H9 (cell line): ENCODE results near the gene PEAK3. TPM values are rescaled to one million over a fixed set of nuclear protein-coding genes. Genes with fewer than 3 reads are reported as not detected.

Experiments used
- DNase-seq: peaks from one replicate; pipeline ENCODE4 v3.0.0-alpha.2; 2017
- H2AFZ ChIP-seq: one replicate; pipeline ENCODE4 v1.6.1; 2013; ENCODE audit warnings: mild to moderate bottlenecking, low read length, control low read depth, moderate library complexity
- H2AK5ac ChIP-seq: 2 replicates; pipeline ENCODE4 v1.6.1; 2013; ENCODE audit warnings: low read length, control low read depth, mixed read lengths; ENCODE audit not compliant: insufficient read length
- H2BK120ac ChIP-seq: one replicate; pipeline ENCODE4 v1.6.1; 2013; ENCODE audit warnings: low read depth, mild to moderate bottlenecking, low read length, control low read depth, inconsistent platforms; ENCODE audit not compliant: poor library complexity, severe bottlenecking
- H2BK12ac ChIP-seq: 2 replicates; pipeline ENCODE4 v1.6.1; 2013; ENCODE audit warnings: low read length, control low read depth, mixed read lengths, low read depth; ENCODE audit not compliant: insufficient read length
- H2BK15ac ChIP-seq: 2 replicates; pipeline ENCODE4 v1.6.1; 2013; ENCODE audit warnings: low read depth, low read length, control low read depth
- H2BK20ac ChIP-seq: one replicate; pipeline ENCODE4 v1.6.1; 2013; ENCODE audit warnings: low read depth, mild to moderate bottlenecking, low read length, control low read depth, inconsistent platforms; ENCODE audit not compliant: poor library complexity, severe bottlenecking
- H2BK5ac ChIP-seq: 2 replicates; pipeline ENCODE4 v1.6.1; 2013; ENCODE audit warnings: low read length, control low read depth, mixed read lengths; ENCODE audit not compliant: insufficient read length
- H3K14ac ChIP-seq: 2 replicates; pipeline ENCODE4 v1.6.1; 2013; ENCODE audit warnings: low read length, control low read depth; ENCODE audit not compliant: insufficient read depth
- H3K18ac ChIP-seq: 2 replicates; pipeline ENCODE4 v1.6.1; 2013; ENCODE audit warnings: low read depth, mild to moderate bottlenecking, mixed read lengths, low read length, control low read depth; ENCODE audit not compliant: insufficient read length
- H3K23ac ChIP-seq: 2 replicates; pipeline ENCODE4 v1.6.1; 2013; ENCODE audit warnings: low read length, control low read depth, mixed read lengths, low read depth; ENCODE audit not compliant: insufficient read length
- H3K23me2 ChIP-seq: 2 replicates; pipeline ENCODE4 v1.6.1; 2013; ENCODE audit warnings: low read depth, mild to moderate bottlenecking, mixed read lengths, low read length, control low read depth; ENCODE audit not compliant: insufficient read length, poor library complexity, severe bottlenecking
- H3K27ac ChIP-seq: 2 replicates; pipeline ENCODE4 v1.5.1; 2013; ENCODE audit warnings: low read length, control low read depth, mixed read lengths, low read depth; ENCODE audit not compliant: insufficient read length
- H3K27me3 ChIP-seq: 2 replicates; pipeline ENCODE4 v1.6.1; 2013; ENCODE audit warnings: low read length, control low read depth, inconsistent platforms; ENCODE audit not compliant: insufficient read depth
- H3K4ac ChIP-seq: 2 replicates; pipeline ENCODE4 v1.6.1; 2013; ENCODE audit warnings: low read depth, mild to moderate bottlenecking, control low read depth, inconsistent platforms, low read length, moderate library complexity
- H3K4me1 ChIP-seq: 2 replicates; pipeline ENCODE4 v1.6.1; 2013; ENCODE audit warnings: low read length, control low read depth, inconsistent platforms; ENCODE audit not compliant: insufficient read depth
- H3K4me2 ChIP-seq: 2 replicates; pipeline ENCODE4 v1.6.1; 2013; ENCODE audit warnings: low read length, control low read depth, mixed read lengths; ENCODE audit not compliant: insufficient read length, insufficient read depth
- H3K56ac ChIP-seq: 2 replicates; pipeline ENCODE4 v1.6.1; 2013; ENCODE audit warnings: low read depth, mild to moderate bottlenecking, mixed read lengths, low read length, control low read depth; ENCODE audit not compliant: insufficient read length
- H3K79me1 ChIP-seq: 2 replicates; pipeline ENCODE4 v1.6.1; 2013; ENCODE audit warnings: low read depth, mild to moderate bottlenecking, moderate library complexity, low read length, control low read depth, inconsistent platforms; ENCODE audit not compliant: insufficient read depth, poor library complexity, severe bottlenecking
- H3K79me2 ChIP-seq: 2 replicates; pipeline ENCODE4 v1.6.1; 2013; ENCODE audit warnings: low read length, control low read depth, inconsistent platforms; ENCODE audit not compliant: insufficient read depth
- H3K9ac ChIP-seq: 2 replicates; pipeline ENCODE4 v1.6.1; 2013; ENCODE audit warnings: low read length, control low read depth, mixed read lengths; ENCODE audit not compliant: insufficient read length; ENCODE audit errors: extremely low read depth
- H3K9me3 ChIP-seq: one replicate; pipeline ENCODE4 v1.6.1; 2013; ENCODE audit warnings: low read depth, low read length, inconsistent platforms; ENCODE audit not compliant: control insufficient read depth
- H3T11ph ChIP-seq: one replicate; pipeline ENCODE4 v1.6.1; 2013; ENCODE audit warnings: mild to moderate bottlenecking, low read length, control low read depth, inconsistent platforms
- H4K20me1 ChIP-seq: one replicate; pipeline ENCODE4 v1.6.1; 2013; ENCODE audit not compliant: control insufficient read depth, insufficient read length, insufficient read depth
- H4K5ac ChIP-seq: 2 replicates; pipeline ENCODE4 v1.6.1; 2013; ENCODE audit warnings: low read depth, mild to moderate bottlenecking, mixed read lengths, low read length, control low read depth; ENCODE audit not compliant: insufficient read length
- H4K8ac ChIP-seq: replicated peaks from 2 replicates; pipeline ENCODE4 v1.6.1; 2013; ENCODE audit warnings: low read length, control low read depth, mixed read lengths, low read depth; ENCODE audit not compliant: insufficient read length
- H4K91ac ChIP-seq: 2 replicates; pipeline ENCODE4 v1.6.1; 2013; ENCODE audit warnings: low read depth, mild to moderate bottlenecking, moderate library complexity, mixed read lengths, low read length, control low read depth; ENCODE audit not compliant: insufficient read length
- H3K27ac Mint-ChIP-seq, 3 experiments: 2 replicates in 2 of 3; 3 replicates in 1 of 3; pipeline ENCODE4 v1.8.0; 2020 to 2021; ENCODE audit warnings: mixed read lengths in 3 of 3, mild to moderate bottlenecking in 1 of 3, moderate library complexity in 1 of 3
- H3K27me3 Mint-ChIP-seq: 2 replicates; pipeline ENCODE4 v1.8.0; 2021; ENCODE audit warnings: low read depth, mild to moderate bottlenecking, moderate library complexity, mixed read lengths
- H3K36me3 Mint-ChIP-seq, 3 experiments: 2 replicates in 2 of 3; 3 replicates in 1 of 3; pipeline ENCODE4 v1.8.0; 2020 to 2021; ENCODE audit warnings: low read depth in 3 of 3, mixed read lengths in 3 of 3; ENCODE audit not compliant: insufficient read depth in 1 of 3
- H3K4me1 Mint-ChIP-seq, 2 experiments: 2 replicates each; pipeline ENCODE4 v1.8.0; 2020; ENCODE audit warnings: mixed read lengths in 2 of 2
- H3K4me3 Mint-ChIP-seq, 2 experiments: 2 replicates in 1 of 2; 3 replicates in 1 of 2; pipeline ENCODE4 v1.8.0; 2020 to 2021; ENCODE audit warnings: mild to moderate bottlenecking in 2 of 2, mixed read lengths in 2 of 2, moderate library complexity in 1 of 2
- H3K9me3 Mint-ChIP-seq, 2 experiments: 2 replicates in 1 of 2; 3 replicates in 1 of 2; pipeline ENCODE4 v1.8.0; 2020; ENCODE audit warnings: mild to moderate bottlenecking in 2 of 2, mixed read lengths in 2 of 2, moderate library complexity in 1 of 2
- CTCF ChIP-seq: fragments of 200-600 bp; sonication (generic); conservative IDR thresholded peaks from 3 replicates; pipeline ENCODE4 v1.8.0; 2021; ENCODE audit warnings: antibody characterized with exemption, mild to moderate bottlenecking
- WGBS: extraction: QIAGEN DNeasy Blood & Tissue Kit; methylation state at CpG from one replicate; pipeline ENCODE4 v1.1.7; 2013; ENCODE audit warnings: missing lambda C conversion rate, low lambda C conversion rate, mixed read lengths; ENCODE audit not compliant: insufficient read length; ENCODE audit errors: extremely low coverage; 5-methylcytosine and 5-hydroxymethylcytosine counted together
- total RNA-seq: library from RNA; stranded (reverse); gene quantifications from 2 replicates; pipeline ENCODE4 v1.2.1, GENCODE V29; 2021

The PEAK3 gene
- total RNA-seq, 1 experiment from 2014 or later, result not detected

- Histone ChIP-seq H2BK15ac (no peak overlapping the region), H4K8ac (no peak overlapping the region), H2BK12ac (no peak overlapping the region), H3K23me2 (no peaks in the 10 kb centered on the region), H2BK5ac (no peak overlapping the region), H3K4me1 (no peaks in the 10 kb centered on the region), H3K27me3 (no peaks in the 10 kb centered on the region; the same call in 1 of the 2 replicates), H3K4me2 (no peak overlapping the region), H3K79me1 (no peaks in the 10 kb centered on the region), H4K20me1 (no peaks in the 10 kb centered on the region), H3K4ac (no peak overlapping the region), H3K23ac (no peak overlapping the region), H2BK120ac (no peak overlapping the region), H3K18ac (no peak overlapping the region), H3K27ac (no peak overlapping the region), H4K91ac (no peak overlapping the region), H4K5ac (no peak overlapping the region), H2AK5ac (no peak overlapping the region), H2AFZ (no peak overlapping the region), H3K9ac (no peak overlapping the region), H3K9me3 (no peaks in the 10 kb centered on the region), H3K56ac (no peak overlapping the region), H3T11ph (no peak overlapping the region), H2BK20ac (no peak overlapping the region), H3K79me2 (no peaks in the 10 kb centered on the region), H3K14ac (no peak overlapping the region)
- DNase-seq, result no peak
- H3K27ac Mint-ChIP-seq, result no peak overlapping the region; a peak in 1 of 7 replicates
- H3K36me3 Mint-ChIP-seq, result peaks cover 0 to 4% (median 2%) of the 10 kb centered on the region in 3 experiments; a peak in 4 of 7 replicates
- no CpG with 5 or more reads among the region's 19 CpGs for WGBS
- H3K4me1 Mint-ChIP-seq, result peaks cover 5 to 27% of the 10 kb centered on the region in 2 experiments
- peaks cover 0 to 4% of the 10 kb centered on the region in 2 experiments; a peak in 1 of 5 replicates for H3K9me3 Mint-ChIP-seq
- TF ChIP-seq CTCF, result no peak
- H3K27me3 Mint-ChIP-seq, result peaks cover 86% of the 10 kb centered on the region
- H3K4me3 Mint-ChIP-seq, result no peak overlapping the region; a peak in 1 of 5 replicates
These were observed 23.7 kb upstream of the PEAK3 start for GRCh38 chr19:2305452-2306280.
